ENCODE data around the gene OGFOD1. TPM values are rescaled to one million over a fixed set of nuclear protein-coding genes. Genes with fewer than 3 reads are reported as not detected.

The OGFOD1 gene
- total RNA-seq, 1 donor from 2014 or later, result 71.6 TPM

Other genes with a start within 250 kb of the OGFOD1 start
- gene AMFR, start 26.0 kb upstream of the OGFOD1 start, total RNA-seq, result 244 and 318 TPM in 2 replicates
- 102 and 147 TPM in 2 replicates for gene NUDT21, start 222 bp upstream of the OGFOD1 start, total RNA-seq
- 40.6 and 52.2 TPM in 2 replicates for gene BBS2, start 68.5 kb downstream of the OGFOD1 start, total RNA-seq
- not detected in 2 replicates for gene MT4, start 113.5 kb downstream of the OGFOD1 start, total RNA-seq
- gene MT3, start 138.0 kb downstream of the OGFOD1 start, total RNA-seq, result not detected in 2 replicates
- gene MT2A, start 157.0 kb downstream of the OGFOD1 start, total RNA-seq, result 21.3 and 82.5 TPM in 2 replicates
- 13.8 and 103 TPM in 2 replicates for gene MT1E, start 174.2 kb downstream of the OGFOD1 start, total RNA-seq
- gene MT1M, start 181.1 kb downstream of the OGFOD1 start, total RNA-seq, result 0.34 and 0.98 TPM in 2 replicates
- gene MT1A, start 187.1 kb downstream of the OGFOD1 start, total RNA-seq, result 2.3 TPM in 1 of 2 replicates, not detected in the other
- gene MT1B, start 200.3 kb downstream of the OGFOD1 start, total RNA-seq, result not detected in 2 replicates
- gene MT1F, start 206.4 kb downstream of the OGFOD1 start, total RNA-seq, result 0.34 and 0.93 TPM in 2 replicates
- not detected in 2 replicates for gene MT1G, start 216.5 kb downstream of the OGFOD1 start, total RNA-seq
- gene MT1H, start 218.3 kb downstream of the OGFOD1 start, total RNA-seq, result not detected in 2 replicates
- 12.2 and 22.3 TPM in 2 replicates for gene MT1X, start 230.9 kb downstream of the OGFOD1 start, total RNA-seq